Body of pancreas (tissue), 4 donors: ENCODE results near the gene CHST9.

Experiments
- POLR2A ChIP-seq, 3 donors: fragments of 450-650 bp; IDR thresholded peaks; one replicate each; pipeline ENCODE4 v1.6.1; 2016; ENCODE audit warnings: antibody characterized with exemption in 3 of 3, mild to moderate bottlenecking in 2 of 3
- TF ChIP-seq, protein P1 (sequence below), 7 experiments: fragments of 450-650 bp in 4 of 7; fragments of 200-600 bp in 3 of 7; sonication (generic) in 3 of 7; IDR thresholded peaks; one replicate each; pipeline ENCODE4 v1.5.1; 2016 to 2019; ENCODE audit warnings: antibody characterized with exemption in 7 of 7

DNA sequence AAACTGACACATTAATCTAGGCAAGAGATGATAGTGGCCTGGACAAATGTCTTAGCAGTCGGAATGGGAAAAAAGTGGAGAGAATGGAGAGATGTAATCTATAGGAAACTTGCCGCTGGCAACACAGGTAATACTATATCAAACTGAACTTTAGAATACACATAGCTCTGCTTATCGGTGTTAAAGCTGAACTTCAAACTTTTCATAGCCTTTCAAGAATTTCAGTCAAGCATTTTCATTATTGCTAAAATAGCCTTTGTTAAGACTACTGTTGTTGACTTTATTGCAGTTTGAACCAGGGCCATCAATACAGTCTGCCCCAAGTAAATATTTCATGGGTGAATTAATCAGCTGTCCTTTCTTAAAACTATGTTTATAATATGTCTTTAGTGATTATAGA, 12.9 kb upstream of the CHST9 start:
- TF ChIP-seq, protein P1, sequence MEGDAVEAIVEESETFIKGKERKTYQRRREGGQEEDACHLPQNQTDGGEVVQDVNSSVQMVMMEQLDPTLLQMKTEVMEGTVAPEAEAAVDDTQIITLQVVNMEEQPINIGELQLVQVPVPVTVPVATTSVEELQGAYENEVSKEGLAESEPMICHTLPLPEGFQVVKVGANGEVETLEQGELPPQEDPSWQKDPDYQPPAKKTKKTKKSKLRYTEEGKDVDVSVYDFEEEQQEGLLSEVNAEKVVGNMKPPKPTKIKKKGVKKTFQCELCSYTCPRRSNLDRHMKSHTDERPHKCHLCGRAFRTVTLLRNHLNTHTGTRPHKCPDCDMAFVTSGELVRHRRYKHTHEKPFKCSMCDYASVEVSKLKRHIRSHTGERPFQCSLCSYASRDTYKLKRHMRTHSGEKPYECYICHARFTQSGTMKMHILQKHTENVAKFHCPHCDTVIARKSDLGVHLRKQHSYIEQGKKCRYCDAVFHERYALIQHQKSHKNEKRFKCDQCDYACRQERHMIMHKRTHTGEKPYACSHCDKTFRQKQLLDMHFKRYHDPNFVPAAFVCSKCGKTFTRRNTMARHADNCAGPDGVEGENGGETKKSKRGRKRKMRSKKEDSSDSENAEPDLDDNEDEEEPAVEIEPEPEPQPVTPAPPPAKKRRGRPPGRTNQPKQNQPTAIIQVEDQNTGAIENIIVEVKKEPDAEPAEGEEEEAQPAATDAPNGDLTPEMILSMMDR (IDR thresholded peaks at IDR 0.05) = no peak
- no peak for TF ChIP-seq POLR2A (IDR thresholded peaks at IDR 0.05)
